OCI-M2 (cell line): ENCODE data around the gene BMF.
"Not testable (repeated sequence)": the region's sequence is repeated elsewhere in the genome, so short reads cannot be mapped to it uniquely, and the experiment has no call there.

Experiments
- DNase-seq: peaks from one replicate; lab custom pipeline; 2025; ENCODE audit not compliant: unreplicated experiment; lab: John Stamatoyannopoulos, UW

BMF gene, protein sequence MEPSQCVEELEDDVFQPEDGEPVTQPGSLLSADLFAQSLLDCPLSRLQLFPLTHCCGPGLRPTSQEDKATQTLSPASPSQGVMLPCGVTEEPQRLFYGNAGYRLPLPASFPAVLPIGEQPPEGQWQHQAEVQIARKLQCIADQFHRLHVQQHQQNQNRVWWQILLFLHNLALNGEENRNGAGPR

DNA sequence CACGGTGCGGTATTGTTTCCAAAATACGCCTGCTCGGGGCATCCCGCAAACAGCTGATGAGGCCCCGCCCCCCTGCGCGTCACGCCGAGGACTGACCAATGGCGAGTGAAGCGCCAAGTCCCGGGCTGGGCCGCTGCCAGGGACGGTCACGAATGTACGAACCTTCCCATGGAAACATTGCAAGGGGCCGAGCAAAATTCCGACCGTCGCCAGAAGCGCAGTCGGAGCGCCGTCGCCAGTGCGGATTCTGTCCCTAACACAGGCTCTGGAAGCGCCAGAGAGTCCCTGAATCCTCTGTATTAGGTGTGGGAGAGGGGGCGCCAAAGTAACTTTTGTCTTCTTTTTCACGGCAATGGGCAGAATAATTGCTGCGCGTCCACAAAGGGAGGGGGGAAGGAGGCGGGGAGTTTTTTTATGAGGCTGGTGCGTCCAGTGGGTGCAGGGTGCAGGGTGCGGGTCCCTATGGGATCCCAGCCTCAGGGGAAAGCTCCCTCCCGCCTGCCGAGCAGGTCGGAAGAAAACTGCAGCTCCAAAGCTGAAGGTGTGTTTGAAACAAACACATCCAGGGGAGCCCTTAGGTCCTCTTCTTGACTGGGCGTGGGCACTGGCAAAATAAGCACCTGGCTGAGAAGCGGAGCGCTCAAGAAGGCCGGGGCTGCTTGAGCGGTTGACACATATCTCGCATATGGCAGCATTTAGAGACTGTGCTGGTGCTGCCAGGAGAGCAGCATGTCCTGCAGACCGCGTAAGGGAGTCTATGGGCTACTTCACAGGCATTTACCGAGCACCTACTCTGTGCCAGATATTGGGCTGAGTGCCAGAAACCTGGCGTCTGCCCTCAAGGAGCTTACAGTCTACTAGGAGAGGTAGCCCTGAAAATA lies at the start of gene BMF:
Gene BMF, minus strand, starts transcription at position 25 of the 881 bp plus-strand sequence. CDS start 2,793 bp downstream, outside the sequence.
- DNase-seq = peak; percentile 75

DNA sequence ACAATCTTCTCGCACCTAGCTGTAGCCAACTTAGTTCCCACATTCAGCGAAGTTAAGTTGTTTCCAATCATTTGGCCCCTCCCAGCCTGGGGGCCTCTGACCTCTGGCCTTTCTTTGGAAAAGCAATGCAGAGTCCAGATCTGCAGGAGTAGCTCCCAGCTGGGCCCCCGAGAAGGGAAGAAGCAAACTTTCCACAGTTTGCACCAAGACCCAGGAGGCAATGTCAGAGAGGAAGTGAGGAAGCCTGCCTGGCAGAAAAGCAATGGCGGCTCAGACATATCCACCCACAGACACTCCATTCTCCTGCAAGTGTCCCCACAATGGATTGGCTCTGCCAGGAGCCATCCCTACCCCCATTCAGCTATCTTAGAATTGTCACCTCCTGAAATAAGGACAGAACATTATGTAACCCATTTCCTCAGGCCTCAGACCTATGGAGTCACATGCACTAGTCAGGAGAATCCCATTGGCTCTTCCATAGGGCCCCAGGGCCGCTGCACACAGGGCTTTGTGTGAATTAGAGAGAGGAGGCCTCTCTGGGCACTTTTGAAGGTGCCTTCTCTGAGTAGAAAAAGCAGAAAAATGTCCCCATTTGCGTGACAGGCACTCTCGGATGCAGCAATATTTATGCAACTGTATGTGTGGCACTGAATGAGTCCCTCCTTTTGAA lies 49.2 kb upstream of the BMF start:
- no peak for DNase-seq

DNA sequence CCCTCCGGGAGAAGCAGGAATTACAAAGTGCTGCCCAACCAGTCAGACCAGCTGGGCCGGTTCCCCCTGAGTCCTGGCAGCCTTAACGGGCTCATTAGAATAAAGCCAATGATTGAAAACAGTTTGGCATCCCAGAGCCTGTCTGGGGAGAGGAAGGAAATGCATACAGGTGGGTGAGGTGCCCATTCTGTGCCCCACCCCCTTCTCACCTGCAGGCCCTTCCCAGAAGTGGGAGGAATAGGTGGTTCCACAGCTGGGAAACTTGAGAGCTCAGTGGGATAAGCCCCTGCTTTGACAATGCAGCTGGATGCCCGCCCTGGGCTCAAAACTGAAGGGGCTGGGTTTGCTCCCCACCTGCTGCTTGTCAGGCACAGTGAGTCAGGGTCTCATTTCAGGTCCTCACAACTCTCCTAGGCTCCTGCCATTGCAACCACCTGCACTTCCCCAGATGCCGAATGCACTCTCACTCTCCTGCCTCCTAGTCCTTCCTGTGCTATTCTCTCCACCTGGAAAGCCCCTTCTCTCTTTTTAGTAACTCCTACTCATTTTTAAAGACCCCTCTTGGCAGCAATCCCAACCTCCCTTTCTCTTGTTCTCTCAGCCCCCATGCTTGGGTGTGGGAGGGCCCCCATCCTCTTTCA lies 46.7 kb upstream of the BMF start:
- no peak for DNase-seq

DNA sequence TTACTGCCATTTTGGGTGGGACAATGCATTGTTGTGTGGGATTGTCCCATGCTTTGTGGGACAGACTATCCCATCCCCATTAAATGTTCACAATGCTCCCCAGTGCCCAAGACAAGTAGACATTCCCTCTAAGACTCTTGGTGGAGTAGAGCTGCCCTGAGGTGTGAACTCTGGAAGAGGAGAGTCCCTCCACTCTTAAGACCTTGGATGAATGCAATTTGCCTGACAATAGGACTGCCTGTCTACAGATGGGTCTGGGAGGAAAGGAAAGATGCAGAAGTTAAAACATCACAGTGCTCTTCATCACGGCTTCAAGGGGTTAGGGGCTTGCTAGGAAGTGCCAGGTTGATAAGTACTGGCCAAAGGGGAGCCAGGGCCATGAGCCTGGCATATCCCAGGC lies 46.1 kb upstream of the BMF start:
- DNase-seq = not testable (repeated sequence)

DNA sequence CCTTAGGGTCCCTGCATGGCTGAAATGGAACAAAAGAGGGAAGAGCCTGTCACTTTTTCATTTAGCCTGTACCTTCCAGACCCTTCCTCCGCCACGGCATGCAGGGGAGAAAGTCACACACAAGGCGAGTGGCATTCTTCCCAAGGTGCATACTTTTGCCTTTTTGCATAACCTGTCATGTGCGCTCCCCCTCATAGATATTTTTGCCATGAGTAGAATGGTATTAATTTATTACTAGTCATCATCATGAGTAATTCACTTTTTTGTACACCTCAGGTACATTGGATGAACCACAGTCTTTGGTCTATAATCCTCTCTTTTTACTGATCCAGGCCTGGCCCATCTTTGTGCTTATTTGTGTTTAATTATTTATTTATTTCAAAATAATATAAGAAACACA lies 43.3 kb upstream of the BMF start:
- no peak for DNase-seq

DNA sequence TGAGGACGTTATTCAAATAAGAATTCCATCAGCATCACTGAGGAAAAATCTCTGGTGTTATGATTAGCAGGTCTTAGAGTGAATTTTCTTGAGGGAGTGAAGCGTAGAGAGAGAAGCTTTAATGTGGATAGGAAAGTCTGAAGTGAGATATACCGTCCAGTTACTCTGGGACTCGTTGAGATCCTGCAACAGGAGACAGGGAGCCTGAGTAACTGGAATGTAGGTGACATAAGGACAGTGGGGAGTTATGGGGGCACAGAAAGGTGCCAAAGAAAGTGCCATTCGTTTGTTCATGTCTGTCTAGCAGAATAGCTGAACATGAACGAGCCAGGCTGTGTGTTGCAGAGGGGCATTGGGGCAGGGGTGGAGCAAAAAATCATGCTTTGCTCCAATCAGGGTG lies 42.8 kb upstream of the BMF start:
- DNase-seq = no peak

DNA sequence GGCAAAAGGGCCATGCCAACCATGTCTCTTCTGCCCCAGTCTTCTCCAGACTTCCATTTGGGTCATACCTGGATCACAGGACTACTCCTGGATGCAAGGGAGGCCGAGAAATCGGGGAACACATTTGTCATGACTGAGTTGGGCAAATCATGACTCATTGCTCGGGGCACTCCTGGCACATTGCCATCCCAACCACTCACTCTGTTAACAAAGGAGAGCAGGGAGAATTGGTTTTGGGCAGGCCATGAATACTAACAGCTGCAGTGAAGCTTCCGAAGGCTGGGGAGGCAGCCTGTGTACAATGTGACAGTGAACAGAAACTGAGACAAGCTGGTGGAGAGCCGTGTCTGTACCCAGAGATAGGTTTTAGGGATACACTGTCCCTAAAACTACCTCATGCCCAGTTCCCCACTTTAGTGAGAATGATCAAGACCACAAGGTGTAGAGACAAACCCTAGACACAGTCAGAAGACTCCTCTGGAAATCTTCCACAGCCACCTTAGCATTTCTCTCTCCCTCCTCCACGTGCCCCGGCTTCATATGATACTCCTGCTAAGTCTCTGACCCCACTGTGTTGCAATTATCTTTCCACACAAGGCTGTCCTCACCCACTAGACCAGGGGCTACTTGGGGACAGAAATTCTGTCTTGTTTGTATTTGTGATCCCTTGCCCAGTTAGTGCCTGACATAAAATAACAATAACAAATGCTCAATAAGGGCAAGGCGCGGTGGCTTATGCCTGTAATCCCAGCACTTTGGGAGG lies 41.7 kb upstream of the BMF start:
- no peak for DNase-seq

DNA sequence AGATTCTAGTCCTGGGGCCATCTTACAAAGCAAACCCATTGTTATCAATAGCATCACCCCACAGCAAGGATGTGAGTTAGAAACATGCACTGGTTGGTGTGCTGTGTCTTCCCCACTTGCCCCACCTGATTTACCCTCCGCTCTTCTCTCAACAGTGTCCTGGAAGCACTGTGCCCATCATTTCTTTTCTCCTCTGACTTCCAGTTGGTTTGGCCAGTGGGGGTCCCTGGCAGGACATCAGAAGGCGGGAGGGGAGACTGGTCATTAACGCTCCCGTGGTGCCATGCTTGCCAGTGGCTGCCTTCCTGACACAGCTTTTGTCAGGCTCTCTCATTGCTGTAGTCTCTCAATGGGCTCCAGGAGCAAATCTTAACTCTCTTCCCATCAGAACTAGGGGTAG lies 40.7 kb upstream of the BMF start:
- DNase-seq = no peak

DNA sequence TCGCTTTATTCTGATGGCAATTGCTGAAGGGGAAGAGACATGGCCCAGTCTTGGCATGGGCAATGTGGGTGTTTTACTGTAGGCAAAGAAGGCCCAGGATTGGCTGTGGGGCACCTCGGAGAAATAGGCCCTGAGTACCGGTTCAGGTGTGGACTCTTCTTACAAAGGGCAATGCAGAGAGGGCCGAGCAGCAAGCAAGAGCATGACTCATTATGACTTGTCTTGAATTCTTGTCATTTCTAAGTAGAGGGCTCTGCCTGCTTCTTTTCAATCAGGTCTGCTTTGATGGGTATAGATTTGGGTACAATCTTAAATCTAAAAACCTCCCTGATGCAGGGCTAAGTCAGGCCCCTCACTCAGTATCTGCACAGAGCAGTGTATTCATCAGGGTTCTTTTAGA lies 37.4 kb upstream of the BMF start:
- DNase-seq = no peak

DNA sequence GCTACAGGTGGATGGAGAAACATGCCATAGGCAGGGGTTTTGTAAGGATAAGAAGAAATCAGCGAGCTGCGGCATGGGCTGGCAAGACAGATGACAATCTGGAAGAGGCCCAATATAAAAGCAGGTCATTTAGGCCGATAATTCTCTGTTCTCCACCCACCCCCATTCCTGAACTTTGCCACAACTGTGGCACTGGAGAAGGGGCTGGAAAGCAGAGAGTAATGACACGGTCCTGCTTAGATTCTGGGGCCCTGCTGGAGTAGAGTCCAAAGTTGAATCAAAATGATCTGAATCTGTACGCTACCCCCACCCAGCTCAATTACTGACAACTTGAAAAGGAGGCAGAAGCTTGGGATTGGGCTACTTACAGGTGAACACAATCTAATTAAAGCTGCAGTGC lies 33.7 kb upstream of the BMF start:
- no peak for DNase-seq

DNA sequence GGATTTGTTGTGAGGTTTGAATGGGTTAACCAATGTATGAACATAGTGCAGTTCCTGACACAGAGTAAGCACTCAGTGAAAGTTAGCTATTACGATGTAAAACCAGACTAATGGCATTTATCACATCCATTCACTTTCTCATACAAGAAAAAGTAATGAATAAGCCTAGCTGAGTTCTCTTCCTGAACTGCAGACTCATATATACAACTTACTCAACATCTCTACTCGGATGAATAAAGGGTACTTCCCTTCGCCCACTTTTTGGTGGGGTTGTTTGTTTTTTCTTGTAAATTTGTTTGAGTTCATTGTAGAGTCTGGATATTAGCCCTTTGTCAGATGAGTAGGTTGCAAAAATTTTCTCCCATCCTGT lies 29.5 kb upstream of the BMF start:
- not testable (repeated sequence) for DNase-seq

DNA sequence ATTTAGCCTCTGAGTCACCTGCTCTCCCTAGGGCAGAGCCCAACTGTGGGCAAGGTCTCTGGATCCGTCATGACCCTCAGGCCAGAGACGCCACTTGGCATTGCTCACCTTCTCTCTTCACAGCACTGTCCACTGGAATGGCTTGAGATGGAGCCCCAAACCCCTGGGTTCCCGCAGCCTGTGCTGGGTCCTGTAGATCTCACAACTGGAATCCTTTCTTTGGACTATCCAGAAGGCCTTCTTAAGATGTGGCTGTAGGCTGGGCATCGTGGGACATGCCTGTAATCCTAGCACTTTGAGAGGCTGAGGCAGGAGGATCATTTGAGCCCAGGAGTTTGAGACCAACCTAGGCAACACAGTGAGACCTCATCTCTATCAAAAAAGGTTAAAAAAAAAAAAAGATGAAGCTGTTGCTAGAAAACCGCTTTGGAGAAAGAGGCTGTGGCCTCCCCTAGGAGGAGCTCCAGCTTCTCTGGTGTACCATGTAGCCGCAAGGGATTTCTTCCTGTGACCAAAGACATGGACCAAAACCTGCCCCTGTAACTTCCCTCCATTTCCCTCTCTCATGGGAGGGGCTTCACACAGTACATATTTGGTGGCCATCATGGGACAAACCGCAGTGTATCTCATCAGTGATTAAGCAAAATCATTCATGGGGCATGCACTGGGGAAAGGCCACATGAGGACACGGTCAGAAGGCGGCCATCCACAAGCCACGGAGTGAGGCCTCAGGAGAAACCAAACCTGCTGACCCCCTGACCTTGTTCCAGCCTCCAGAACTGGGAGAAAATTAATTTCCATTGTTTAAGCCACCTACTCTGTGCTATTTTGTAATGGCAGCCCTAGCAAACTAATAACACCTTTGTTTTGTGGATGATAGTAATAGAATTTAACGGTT lies 28.9 kb upstream of the BMF start:
- no peak for DNase-seq

DNA sequence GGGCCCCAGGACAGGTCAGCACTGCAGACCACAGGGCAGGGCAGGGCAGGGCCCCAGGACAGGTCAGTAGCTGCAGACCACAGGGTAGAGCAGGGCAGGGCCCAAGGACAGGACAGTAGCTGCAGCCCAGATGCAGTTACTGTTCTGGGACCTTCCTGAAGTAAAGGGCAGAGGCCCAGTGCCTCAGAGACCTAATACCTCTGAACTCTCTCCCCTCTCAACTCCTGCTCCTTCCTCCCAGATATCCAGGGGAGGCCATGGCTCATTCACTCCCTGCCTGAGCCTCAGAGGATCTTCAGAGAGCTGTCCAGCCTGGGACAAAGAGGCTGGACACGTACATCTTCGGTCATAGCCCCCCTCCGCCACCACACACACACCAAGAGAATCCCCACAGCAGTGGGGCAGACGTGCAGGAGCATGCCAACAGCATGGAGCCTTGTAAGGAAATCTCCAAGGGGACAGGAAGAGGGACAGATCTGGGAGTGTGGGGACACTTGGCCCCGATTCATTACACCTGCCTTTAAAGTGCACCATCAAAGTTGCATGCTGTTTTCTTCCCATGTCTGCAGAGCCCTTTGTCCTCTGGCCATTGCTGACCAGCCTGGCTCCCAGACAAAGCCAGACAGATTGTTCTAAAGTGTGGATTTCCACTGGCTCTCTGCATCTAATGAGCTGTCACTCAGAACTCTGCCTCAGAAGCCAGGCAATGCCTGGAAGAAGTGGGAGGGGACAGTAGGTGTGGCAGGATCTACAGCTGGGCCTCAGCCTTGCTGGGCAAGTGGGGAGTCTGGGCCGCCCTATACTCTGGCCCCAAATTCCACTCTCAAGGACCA lies 28.0 kb upstream of the BMF start:
- DNase-seq = no peak

DNA sequence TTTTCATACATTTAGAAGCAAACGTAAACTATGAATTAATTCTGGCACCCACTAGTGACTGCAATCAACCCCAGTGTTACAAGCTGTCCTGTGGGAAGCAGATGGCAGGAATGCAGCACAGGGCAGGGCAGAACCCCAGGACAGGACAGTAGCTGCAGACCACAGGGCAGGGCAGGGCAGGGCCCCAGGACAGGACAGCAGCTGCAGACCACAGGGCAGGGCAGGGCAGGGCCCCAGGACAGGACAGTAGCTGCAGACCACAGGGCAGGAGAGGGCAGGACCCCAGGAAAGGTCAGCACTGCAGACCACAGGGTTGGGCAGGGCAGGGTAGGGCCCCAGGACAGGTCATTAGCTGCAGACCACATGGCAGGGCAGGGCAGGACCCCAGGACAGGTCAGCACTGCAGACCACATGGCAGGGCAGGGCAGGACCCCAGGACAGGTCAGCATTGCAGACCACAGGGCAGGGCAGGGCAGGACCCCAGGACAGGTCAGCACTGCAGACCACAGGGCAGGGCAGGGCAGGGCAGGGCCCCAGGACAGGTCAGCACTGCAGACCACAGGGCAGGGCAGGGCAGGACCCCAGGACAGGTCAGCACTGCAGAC lies 27.3 kb upstream of the BMF start:
- not testable (repeated sequence) for DNase-seq

DNA sequence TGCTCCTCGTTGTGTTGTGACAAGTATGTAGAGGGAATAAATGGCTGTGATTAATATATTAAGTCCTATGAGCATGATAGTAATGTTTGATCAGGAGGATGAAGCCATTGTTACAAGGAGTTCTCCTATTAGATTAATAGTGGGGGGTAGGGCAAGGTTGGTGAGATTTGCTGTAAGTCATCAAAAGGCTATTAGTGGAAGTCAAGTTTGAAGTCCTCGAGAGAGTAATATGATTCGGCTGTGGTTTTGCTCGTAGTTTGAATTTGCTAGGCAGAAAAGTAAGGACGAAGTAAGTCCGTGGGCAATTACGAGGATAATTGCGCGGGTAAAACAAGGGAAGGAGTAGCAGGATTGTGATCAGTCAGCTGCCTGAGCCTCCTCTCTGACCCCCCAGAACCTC lies 26.2 kb upstream of the BMF start:
- no peak for DNase-seq

DNA sequence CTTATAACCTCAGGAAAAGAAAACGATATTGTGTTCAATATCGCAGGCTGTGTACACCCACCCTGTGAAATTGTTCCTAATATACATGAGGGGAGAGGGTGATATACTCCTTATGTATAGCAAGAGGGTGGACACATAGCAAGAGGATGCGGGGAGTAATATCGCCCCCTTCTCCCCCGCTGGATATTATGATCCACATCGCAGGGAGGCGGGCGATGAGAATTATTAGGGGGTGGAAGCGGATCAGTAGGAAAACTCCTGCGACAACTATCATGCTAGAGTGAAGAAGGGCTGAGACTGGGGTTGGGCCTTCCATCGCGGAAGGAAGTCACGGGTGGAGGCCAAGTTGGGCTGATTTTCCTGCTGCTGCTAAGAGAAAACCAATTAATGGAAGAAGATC lies 24.9 kb upstream of the BMF start:
- no peak for DNase-seq

DNA sequence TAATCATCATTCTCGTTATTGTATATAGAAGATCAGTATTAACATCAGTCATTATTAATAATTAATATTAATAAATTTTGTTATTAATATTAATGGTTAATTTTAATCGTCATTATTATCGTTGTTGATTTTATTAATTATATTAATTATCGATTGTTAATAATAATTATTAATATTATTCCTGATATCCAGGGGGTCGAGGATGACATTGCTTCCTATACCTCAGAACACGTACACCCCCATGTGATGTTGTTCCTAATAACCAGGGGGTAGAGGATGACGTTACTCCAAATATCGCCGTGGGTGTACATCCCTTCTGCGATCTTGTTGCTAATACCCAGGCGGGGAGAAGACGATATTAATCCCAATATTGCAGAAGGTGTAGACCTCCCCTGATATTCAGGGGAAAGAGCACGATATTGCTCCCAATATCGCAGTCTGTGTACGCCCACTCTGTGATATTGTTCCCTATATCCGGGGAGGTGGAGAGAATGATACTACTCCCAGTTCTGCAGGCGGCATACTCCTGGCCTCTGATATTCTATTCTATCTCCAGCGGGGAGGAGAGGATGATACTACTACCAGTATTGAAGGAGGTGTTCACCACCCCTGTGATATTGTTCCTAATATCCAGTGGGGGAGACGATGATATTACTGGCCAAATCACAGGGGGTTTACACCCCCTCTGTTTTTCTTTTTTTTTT lies 22.3 kb upstream of the BMF start:
- no peak for DNase-seq

DNA sequence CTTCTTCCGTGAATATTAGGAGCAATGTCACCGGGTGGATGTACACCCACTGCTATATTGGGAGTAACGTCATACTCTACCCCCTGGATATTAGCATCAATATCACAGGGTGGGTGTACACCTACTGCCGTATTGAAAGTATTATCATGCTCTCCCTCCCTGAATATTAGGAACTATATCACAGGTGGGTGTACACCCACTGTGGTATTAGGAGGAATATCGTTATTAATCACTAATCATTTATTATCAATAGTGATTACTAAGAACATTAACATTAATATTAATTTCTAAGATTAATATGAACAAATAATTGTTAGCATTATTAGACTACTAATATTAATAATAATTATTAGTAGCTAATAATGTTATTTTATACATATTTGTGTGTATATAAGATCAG lies 21.4 kb upstream of the BMF start:
- DNase-seq = no peak
